GM21576 (cell line): ENCODE results near the gene YES1.
"Not testable (repeated sequence)": the region's sequence is repeated elsewhere in the genome, so short reads cannot be mapped to it uniquely, and the experiment has no call there.

ENCODE experiments used
- ATAC-seq: cut with Tn5 transposase; IDR thresholded peaks from one replicate; pipeline ENCODE4 v1.9.1; 2021; ENCODE audit warnings: mild to moderate bottlenecking, moderate library complexity; ENCODE audit not compliant: unreplicated experiment

The YES1 gene

DNA sequence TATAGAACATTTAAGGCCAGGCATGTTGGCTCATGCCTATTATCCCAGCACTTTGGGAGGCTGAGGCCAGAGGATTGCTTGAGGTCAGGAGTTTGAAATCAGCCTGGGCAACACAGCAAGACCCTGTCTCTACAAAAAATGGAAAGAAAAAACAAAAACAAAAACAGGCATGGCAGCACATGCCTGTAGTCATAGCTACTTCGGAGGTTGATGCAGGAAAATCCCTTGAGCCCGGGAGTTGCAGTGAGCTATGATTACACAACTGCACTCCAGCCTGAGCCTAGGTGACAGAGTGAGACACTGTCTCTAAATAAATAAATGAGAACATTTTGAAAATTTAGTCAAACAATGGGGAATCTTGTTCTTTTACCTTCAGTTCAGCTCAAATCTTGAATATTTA, 12.1 kb upstream of the YES1 start:
- no peak for ATAC-seq

DNA sequence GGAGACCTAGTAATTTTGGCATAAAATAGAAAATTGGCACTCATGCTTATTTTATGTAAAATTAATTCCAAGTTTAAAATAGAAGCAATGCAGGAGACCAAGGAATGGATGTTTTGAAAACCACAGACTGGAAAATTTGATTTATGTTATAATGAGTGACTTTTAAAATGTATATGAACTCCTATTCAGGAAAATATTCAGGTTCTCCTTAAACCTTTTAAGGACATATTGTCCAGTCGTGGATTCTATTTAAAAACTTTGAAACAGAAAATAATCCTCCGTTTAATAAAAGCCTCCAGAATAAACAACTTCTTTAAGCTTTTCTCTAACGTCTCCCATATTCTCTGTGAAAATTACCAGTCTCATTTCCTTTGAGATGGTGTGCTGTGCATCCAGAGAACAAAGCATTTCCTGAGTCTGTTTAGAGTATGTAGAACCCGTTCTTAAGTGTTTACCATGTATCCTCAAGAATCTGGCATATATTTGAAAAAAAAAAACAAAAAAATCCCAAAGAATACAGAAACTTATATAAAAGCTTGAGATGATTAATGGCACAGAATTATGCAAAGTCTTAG, 8.6 kb upstream of the YES1 start:
- ATAC-seq, result no peak

DNA sequence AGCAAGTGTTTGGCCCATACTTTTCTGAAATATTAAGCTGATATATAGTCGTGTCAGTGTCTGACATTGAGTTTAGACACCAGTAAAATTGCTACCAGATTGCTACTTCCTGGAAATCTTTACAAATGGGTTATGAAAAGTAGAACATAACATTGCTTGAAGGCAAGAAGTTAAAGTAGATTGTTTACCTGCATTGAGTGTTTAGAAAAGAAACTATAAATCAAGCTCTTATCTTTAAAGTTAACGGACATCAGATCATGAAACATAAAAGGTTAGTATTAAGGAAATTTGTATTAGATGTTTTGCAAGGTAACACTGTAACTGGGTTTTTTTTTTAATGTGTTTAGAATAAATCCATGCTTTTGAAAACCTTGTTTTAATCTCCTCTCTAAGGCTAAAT, 4.8 kb upstream of the YES1 start:
- no peak for ATAC-seq

DNA sequence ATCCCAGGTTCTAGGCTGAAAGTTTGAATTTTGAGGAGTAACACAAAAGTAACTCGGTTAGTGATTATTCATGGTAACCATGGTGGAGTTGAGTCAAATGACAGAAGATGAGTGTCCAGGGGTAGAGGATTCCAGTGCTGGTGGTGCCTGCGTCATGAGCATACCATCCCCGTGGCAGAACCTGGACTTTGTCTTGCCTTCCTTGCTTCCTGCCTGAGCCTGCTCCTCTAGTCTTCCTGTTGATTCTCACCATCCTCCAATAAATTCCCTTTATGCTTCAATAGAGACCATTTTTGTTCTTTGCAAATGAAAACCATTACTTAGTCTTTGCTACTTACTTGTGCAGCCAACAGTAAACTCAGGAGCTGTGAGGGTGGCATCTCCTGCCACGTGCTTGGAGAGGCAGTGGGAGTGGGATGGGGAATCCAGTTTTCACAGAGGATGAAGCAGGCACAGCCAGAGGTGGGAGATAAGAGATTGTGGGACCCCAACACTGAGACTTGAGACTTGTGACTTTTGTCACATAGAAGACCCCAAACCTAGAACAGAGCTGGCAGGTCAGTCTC, 4.1 kb upstream of the YES1 start:
- no peak for ATAC-seq

DNA sequence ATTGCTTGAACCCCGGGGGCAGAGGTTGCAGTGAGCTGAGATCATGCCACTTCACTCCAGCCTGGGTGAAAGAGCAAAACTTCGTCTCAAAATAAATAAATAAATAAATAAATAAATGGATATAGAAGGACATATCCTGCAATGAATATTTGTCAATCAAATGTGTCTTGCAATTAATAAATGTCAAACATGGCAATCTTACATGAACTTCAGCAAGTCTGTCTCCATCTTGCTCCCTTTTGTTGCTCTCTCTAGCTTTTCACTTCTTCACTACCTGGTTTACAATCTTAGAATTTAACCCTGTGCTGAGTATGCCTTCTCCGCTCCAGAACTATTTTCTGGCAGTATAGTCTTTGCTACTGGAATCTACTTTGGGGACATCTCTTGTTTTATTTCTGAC, 3.3 kb upstream of the YES1 start:
- ATAC-seq, result no peak

DNA sequence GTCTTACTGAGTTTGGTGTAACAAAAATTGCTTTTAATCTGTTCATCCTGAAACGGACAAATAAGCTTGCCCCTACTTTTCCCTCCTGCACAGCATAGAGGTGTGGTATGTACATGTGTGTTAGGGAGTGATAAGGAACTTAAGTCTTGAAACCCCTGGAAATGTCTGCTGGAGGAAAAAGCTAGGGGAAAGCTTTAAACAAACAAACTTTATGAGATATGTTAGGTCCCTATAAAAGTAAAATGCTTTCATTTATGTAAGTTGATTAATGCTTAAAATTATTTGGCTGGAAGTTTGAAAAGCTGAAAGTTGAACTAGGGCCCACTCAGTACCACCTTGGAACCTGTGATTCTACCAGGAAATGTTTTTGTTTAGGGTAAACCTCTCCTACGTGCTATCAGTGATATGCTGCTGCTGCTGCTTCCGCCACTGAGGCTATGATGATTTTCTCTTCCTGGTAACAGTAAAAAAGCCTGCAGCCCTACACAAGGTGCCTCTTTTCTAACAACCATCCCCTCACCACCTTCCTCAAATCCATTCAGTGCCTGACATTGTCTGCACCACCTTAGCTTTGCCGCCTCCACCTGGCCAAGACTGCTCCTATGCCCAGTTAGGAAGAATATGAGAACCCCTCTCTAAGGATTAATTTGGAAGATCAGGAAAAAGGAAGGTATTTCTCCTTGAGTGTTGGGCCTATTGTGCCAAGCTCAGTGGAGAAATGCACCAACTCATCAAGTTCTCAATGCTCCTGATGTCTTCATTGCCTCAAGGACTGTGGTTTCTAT, 2.5 kb upstream of the YES1 start:
- ATAC-seq, result no peak

DNA sequence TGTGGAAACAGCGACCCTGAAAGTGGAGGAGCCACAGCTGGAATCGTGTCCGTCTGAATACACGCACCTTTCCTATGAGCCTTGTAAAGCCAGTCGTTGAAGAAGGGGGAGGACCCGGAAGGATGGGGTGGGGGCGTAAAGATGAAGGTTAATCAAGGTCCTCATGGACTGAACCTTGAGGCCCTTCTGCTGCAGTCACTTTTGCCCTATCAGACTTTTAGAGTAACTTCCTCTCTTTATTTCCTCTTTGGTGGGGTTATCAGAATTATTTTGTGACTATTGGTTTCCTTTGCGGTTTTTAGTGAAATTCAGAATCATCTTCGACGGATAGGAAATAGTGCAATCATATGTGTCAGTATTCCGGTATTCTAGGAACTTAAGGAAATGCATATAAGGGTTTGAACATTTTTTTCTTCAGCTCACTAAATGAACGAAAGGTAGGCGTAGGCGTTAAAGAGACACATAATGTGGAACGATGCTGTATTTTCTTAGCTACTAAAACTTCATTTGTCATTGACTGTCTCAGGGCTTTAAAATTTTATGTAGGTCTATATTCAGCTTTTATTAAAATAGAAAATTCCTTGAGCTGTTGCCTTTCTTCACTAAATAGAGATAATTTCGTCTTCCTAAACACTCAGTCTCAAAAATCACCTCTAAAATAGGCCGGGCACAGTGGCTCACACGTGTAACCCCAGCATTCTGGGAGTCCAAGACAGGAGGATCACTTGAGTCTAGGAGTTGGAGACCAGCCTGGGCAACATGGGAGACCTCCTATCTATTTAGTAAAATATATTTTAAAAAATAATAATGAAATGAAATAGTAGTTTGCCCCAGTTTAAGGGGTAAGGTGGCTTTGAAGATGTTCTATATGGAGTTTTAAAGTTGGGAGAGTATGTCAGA, 1.4 kb upstream of the YES1 start:
- no peak for ATAC-seq

DNA sequence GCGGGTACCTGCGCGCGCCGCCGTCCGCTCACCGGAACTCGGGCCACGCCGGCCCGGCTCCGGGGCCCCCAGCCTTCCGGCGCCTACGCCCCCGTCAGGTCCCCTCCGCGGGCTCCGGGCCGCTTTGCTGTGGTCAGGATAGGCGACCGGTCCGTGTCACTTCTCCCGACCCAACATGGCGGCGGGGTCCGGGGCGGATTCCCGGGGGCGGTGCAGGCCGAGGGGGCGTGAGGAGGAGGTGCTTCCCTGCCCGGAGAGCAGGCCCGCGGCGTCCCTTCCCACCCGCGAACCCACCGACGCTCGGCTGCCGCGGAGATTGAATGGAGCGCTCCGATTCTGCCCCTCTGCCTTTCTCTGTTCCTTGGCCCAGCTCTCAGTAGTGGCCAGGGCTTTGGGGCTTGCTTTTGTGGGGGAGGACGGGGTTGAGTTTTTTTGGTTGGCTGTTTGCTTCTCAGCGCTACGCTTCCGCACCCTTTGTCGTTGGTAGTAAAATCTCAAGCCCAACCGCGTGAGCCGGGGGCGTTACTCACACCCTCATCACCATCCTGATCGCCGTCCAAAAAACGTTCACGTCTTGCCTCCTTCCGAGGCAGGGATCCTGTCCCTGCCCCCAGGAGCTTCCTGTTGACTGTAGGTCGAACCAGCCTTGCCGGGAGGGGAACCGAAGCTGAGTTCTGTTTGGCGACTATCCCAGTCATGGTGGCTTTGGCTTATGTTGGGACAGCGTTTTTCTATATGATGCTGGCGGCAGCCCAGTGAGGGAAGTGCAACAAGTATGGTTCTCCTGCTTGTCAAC, 532 bp upstream of the YES1 start:
- peak; percentile 41 for ATAC-seq

DNA sequence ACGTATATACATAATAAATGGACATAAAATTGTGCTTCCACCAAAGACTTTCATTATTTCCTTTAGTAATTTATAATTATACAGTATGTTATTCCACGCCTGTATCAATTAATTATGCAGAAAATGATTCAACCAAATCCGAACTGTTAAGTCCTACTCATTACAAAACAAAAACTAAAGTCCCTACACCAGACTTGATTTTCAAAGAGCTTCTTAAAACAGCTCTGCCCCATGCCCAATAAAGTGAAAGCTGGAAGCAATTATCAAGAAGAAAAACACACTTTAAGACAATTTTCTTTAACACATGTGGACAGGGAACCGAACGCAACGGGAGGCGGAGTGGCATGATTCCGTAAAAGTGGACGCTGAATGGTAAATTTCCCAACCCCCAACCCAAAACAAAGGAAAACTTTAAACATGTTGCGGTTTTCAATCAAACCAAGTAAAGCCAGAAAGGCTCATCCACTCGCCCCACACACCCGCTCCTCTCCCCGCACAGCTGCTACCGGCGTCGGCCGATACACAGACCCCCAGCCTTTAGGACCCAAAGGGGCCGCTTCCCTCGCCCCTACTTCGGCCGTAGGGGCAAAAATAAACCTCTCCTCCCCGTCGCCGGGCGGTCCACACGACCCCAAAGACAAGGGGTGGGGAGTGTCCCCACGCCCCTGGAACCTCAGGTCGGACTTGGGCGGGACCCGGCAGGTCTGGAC, 705 bp downstream of the YES1 start:
- peak; percentile 18 for ATAC-seq

DNA sequence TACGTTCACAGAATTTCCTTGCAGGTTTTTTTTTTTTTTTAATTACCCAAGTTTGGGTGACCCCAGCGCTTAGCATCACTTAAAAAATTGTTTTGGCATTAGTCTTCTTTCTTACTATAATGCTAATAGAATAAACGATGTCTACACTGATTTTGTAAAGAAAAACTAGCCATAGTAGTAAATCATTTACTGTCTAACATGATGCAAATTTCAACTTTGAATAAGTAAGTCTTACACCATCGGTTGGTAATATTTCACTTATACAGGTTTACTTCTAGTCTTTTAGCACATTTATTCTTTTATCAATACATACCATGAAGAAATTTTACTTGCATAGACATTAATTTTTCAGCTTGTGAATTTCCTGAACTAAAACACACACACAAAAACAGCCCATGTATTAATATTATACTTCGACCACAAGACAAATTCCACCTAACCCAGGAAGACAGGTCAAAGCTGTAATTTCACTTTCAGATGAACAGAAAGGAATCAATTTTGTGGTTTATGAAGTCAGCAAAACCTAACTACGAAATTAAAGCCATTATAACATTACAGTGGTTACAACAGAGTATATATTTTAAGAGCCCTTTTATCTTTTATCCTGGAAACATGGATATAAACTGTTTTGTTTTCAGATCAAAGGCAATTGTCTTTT, 1.9 kb downstream of the YES1 start:
- ATAC-seq, result peak; percentile 31

DNA sequence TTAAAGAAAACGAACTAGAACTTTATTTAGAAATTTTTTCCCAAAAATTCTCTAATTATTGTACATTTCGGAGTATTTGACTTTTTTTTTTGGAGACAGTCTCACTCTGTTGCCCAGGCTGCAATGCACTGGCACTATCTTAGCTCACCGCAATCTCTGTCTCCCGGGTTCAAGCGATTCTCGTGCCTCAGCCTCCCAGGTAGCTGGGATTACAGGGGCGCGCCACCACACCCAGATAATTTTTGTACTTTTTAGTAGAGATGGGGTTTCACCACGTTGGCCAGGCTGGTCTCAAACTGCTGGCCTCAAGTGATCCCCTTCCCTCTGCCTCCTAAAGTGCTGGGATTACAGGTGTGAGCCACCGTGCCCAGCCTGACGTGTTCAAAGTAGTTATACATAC, 2.8 kb downstream of the YES1 start:
- not testable (repeated sequence) for ATAC-seq

DNA sequence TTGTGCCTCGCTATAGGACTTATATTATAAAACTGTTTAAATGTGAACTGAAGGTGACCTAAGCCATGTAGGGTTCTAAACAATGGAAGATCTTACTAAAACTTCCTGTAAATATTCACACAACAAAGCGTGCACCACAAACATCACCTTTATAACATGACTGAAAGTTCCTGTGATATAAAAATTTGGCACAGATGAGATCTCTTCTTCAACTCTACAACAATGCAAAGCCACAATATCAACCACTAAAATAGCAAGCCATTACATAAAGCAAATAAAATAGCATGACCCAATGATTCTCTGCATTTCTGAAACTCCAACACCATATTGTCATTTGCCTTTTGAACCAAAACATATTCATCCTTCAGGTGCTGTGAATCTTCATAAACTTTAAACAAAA, 3.5 kb downstream of the YES1 start:
- no peak for ATAC-seq

DNA sequence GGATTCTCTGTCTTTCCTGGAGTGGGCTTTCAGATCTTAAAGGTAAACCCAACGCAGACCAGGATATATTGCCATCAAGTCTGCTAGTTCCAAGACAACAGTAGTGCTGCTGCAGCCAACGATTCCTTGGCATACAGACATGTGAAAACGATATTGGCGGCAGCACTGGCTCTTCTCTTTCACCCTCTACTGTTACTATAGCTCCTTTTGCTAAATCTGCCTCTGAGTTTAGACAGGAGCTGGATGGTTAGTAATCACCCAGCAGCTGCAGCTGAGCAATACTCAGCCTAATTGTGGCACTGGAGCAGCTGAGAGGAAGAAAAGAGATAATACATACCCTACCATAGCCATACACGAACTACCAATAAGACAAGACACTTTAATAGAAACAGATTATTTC, 4.0 kb downstream of the YES1 start:
- no peak for ATAC-seq

DNA sequence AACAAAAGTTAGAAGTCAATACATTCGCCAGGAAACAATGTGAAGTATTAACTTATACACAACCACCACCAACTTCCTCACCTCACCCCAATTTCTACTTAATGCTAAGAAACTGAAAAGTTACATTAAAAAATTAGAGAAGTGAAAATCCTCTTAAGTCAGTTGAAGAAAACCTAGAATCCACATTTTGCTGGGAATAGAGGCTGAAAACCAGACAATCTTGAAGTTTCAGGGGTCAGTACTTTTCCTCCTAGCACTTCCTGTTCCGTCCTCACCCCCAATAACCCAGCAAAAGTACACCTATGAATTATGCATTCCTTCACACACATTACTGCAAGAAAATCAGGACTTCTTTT, 6.3 kb downstream of the YES1 start:
- ATAC-seq, result no peak

DNA sequence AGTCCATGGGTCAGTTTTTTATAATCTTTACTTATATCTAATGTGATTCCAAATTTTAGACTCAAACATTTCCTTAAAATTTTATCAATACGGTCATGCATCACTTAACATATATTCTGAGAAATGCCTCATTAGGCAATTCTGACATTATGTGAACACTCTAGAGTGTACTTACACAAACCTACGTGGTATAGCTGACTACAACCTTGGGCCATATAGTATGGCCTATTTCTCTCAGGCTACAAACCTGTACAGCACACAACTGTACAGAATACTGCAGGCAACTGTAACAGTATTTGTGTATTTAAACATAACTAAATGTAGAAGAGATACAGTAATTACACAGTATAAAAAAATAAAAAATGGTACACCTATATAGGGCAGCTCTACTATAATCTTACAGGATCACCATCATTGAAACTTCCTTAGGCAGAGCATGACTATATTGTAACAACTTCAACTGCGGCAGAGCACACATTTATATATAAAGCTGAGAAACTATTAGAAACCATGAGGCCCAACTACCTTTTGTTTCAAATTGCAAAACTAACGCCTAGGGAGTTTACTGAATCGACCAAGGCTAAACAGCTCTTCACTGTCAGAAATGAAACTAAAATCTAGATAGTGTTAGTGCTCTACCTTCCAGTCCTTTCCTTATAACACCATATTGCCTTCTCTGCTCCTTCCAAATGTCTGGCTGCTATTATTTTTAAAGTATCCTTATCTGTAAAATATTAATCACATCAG, 6.9 kb downstream of the YES1 start:
- ATAC-seq, result no peak

DNA sequence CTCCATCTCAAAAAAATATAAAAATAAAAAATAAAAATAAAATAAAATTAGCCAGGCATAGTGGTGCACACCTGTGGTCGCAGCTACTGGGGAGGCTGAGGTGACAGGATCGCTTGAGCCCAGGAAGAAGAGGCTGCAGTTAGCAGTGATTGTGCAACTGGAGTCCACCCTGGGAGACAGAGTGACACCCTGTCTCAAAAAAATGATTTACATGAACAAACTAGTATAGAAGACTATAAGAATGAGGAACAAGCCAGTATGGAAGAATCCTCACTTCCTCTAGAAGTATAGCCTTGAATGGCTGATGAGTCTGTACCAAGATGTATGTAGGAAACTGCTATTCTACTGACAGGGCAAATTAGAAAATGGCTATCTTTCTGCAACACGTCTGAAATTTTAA, 10.9 kb downstream of the YES1 start:
- ATAC-seq, result no peak

DNA sequence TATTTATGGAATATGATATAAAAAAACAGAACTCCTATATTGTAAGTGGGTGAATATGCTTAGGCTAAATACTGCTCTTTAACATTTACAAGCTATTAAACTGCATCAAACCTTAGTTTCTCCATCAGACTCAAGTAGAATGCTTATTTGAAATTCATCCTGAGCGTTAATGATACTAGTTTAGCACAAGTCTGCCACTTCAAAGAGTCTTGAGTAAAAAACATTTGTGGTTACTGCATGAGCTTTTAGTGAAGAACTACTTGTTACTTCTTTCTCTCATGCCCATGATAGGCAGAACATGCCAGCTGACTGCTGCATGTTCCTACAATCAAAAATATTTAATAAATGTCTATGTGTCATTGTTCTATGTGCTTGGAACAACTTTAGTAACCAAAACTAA, 12.1 kb downstream of the YES1 start:
- no peak for ATAC-seq

DNA sequence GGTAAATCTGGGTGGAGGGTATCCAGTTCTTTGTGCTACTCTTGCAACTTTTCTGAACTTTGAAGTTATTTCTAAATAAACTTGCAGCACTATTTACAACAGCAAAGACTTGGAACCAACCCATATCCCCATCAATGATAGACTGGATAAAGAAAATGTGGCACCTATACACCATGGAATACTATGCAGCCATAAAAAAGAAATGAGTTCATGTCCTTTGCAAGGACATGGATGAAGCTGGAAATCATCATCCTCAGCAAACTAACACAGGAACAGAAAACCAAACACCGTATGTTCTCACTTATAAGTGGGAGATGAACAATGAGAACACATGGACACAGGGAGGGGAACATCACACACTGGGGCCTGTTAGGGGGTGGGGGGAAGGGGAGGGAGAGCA, 16.7 kb downstream of the YES1 start:
- not testable (repeated sequence) for ATAC-seq

DNA sequence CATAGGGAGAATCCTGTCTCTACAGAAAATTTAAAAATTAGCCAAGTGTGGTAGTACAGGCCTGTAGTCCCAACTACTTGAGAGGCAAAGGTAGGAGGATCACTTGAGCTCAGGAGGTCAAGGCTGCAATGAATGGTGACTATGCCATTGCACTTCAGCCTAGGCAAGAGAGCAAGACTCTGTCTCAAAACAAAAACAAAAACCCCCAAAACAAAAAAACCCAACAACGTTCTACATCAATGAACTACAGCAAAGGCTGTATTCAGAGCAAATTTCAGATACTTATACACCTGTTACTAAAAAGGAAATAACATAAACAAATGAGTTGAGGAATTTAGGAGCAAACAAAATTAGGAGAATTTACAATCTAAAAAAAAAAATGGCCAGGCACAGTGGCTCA, 22.6 kb downstream of the YES1 start:
- ATAC-seq, result no peak
